Measurements from ENCODE around the gene AGXT2. TPM values are rescaled to one million over a fixed set of nuclear protein-coding genes. Genes with fewer than 3 reads are reported as not detected.

Gene AGXT2, protein sequence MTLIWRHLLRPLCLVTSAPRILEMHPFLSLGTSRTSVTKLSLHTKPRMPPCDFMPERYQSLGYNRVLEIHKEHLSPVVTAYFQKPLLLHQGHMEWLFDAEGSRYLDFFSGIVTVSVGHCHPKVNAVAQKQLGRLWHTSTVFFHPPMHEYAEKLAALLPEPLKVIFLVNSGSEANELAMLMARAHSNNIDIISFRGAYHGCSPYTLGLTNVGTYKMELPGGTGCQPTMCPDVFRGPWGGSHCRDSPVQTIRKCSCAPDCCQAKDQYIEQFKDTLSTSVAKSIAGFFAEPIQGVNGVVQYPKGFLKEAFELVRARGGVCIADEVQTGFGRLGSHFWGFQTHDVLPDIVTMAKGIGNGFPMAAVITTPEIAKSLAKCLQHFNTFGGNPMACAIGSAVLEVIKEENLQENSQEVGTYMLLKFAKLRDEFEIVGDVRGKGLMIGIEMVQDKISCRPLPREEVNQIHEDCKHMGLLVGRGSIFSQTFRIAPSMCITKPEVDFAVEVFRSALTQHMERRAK
- not detected for total RNA-seq

DNA sequence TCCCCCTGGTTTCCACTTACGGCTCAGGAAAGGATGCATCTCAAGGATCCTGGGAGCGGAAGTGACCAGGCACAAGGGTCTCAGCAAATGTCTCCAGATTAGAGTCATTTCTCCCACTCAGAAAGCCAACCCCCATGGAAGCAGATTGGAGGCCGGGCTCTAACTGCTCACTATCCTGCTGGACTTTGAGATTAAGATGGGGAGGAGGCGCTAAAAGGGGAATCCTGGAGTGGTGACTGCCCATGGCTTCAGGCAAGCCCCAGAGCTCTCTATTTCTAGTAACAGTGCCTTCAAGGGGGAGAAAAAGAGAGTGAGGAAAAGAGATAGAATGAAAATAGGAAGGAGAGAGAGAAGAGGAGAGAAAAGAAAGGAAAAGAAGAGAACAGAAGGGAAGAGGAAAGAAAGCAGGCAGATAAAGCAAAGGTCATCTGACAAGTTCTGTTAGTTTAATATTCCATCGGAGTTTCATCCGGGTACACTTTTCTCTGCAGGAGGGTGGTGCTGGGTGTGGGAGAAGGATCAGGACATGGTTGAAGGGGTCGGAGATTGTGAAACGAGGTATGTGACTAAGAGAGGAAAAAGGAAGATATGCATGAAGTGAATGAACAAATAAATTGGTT lies at the start of gene AGXT2:
AGXT2 (minus strand) TSS at position 165 of the 620 bp plus-strand sequence; CDS start at position 108, 57 bp downstream.

Other genes with a start within 250 kb of the AGXT2 start
- gene TTC23L, start 208.8 kb downstream of the AGXT2 start, total RNA-seq, result 8.5 TPM
- 43.5 TPM for gene RAD1, start 132.4 kb downstream of the AGXT2 start, total RNA-seq
- 29.1 TPM for gene BRIX1, start 132.2 kb downstream of the AGXT2 start, total RNA-seq
- gene DNAJC21, start 118.4 kb downstream of the AGXT2 start, total RNA-seq, result 26.3 TPM
- 3.8 TPM for gene PRLR, start 182.5 kb upstream of the AGXT2 start, total RNA-seq